ENCODE data around the gene AGAP1. TPM values are rescaled to one million over a fixed set of nuclear protein-coding genes. Genes with fewer than 3 reads are reported as not detected.

Gene AGAP1
- polyA plus RNA-seq, 4 donors = 9.8 to 19.2 (median 15.5) TPM

DNA sequence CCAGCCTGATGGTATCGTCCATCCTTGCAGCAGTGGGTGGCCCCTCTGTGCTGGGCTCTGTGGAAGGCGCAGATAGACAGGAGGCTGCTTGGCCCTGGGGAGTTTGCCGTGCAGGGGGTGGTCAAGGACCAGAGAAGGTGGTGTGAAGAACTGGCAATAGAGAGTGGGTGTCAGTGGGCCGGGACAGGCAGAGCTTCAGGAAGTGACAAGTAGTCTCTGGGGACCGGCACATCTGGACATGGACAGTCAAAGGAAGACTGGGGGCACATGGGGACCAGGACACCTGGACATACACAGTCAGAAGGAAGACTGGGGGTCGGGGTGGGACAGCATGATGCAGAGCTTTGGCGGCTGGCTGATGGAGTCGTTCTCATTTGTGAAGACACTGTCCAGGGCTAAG lies 335.9 kb downstream of the AGAP1 start:
- Histone ChIP-seq H3K4me1 (ENCODE audit: control insufficient read depth in 3 of 3, insufficient read depth in 2 of 3, low read depth in 1 of 3, low read length in 2 of 3) (no peaks in the 10 kb centered on the region), H3K9me3 (ENCODE audit: control insufficient read depth in 2 of 2, insufficient read depth in 1 of 2, low read depth in 1 of 2, low read length in 1 of 2) (no peaks in the 10 kb centered on the region), H3K36me3 (ENCODE audit: control insufficient read depth in 3 of 3, insufficient read depth in 2 of 3, low read depth in 1 of 3, low read length in 3 of 3) (peaks cover 0 to 31% (median 3%) of the 10 kb centered on the region in 3 donors), H3K27ac (ENCODE audit: low read depth in 1 of 3, low read length in 2 of 3) (no peak overlapping the region), H3K27me3 (ENCODE audit: control insufficient read depth in 3 of 3, insufficient read depth in 3 of 3, low read length in 3 of 3) (no peaks in the 10 kb centered on the region), H3K4me3 (ENCODE audit: low read depth in 1 of 3, low read length in 3 of 3) (no peak overlapping the region)
- FAIRE-seq = no peak
- WGBS, 3 donors = 91 to 96% (median 93%) methylated on average over 8 of the region's 8 CpGs
- no peak for DNase-seq

DNA sequence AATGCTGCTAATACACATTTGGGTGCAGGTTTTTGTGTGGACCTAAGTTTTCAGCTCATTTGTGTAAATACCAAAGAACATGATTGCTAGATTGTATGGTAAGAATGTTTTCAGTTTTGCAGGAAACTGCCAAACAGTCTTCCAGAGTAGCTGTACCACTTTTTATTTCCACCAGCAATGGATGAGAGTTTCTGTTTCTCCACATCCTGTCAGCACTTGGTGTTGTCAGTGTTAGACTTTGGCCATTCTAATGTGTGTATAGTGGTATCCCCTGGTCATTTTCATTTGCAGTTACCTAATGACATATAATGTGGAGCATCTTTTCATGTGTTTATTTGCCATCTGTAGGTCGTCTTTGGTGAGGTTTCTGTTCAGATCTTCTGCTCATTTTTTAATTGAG lies 337.9 kb downstream of the AGAP1 start:
- Histone ChIP-seq H3K27me3 (ENCODE audit: control insufficient read depth in 3 of 3, insufficient read depth in 3 of 3, low read length in 3 of 3) (no peaks in the 10 kb centered on the region), H3K36me3 (ENCODE audit: control insufficient read depth in 3 of 3, insufficient read depth in 2 of 3, low read depth in 1 of 3, low read length in 3 of 3) (peaks cover 0 to 29% (median 0%) of the 10 kb centered on the region in 3 donors), H3K4me3 (ENCODE audit: low read depth in 1 of 3, low read length in 3 of 3) (no peak overlapping the region), H3K4me1 (ENCODE audit: control insufficient read depth in 3 of 3, insufficient read depth in 2 of 3, low read depth in 1 of 3, low read length in 2 of 3) (no peaks in the 10 kb centered on the region), H3K9me3 (ENCODE audit: control insufficient read depth in 2 of 2, insufficient read depth in 1 of 2, low read depth in 1 of 2, low read length in 1 of 2) (no peaks in the 10 kb centered on the region), H3K27ac (ENCODE audit: low read depth in 1 of 3, low read length in 2 of 3) (no peak overlapping the region)
- FAIRE-seq (no peak), DNase-seq (no peak)
- WGBS, 3 donors = 73 to 86% (median 79%) methylated on average over 1 of the region's 1 CpG

- Histone ChIP-seq H3K27ac (ENCODE audit: low read depth in 1 of 3, low read length in 2 of 3) (no peak overlapping the region), H3K36me3 (ENCODE audit: control insufficient read depth in 3 of 3, insufficient read depth in 2 of 3, low read depth in 1 of 3, low read length in 3 of 3) (peaks cover 0 to 28% (median 0%) of the 10 kb centered on the region in 3 donors), H3K4me1 (ENCODE audit: control insufficient read depth in 3 of 3, insufficient read depth in 2 of 3, low read depth in 1 of 3, low read length in 2 of 3) (no peaks in the 10 kb centered on the region), H3K27me3 (ENCODE audit: control insufficient read depth in 3 of 3, insufficient read depth in 3 of 3, low read length in 3 of 3) (no peaks in the 10 kb centered on the region), H3K4me3 (ENCODE audit: low read depth in 1 of 3, low read length in 3 of 3) (no peak overlapping the region), H3K9me3 (ENCODE audit: control insufficient read depth in 2 of 2, insufficient read depth in 1 of 2, low read depth in 1 of 2, low read length in 1 of 2) (no peaks in the 10 kb centered on the region)
- FAIRE-seq (no peak), DNase-seq (no peak)
- WGBS, 3 donors = 94 to 97% (median 95%) methylated on average over 14 of the region's 14 CpGs
Measured at GRCh38 chr2:235832941-235833340, 339.1 kb downstream of the AGAP1 start.

- Histone ChIP-seq H3K36me3 (ENCODE audit: control insufficient read depth in 3 of 3, insufficient read depth in 2 of 3, low read depth in 1 of 3, low read length in 3 of 3) (peaks cover 0 to 24% (median 0%) of the 10 kb centered on the region in 3 donors), H3K4me1 (ENCODE audit: control insufficient read depth in 3 of 3, insufficient read depth in 2 of 3, low read depth in 1 of 3, low read length in 2 of 3) (no peaks in the 10 kb centered on the region), H3K9me3 (ENCODE audit: control insufficient read depth in 2 of 2, insufficient read depth in 1 of 2, low read depth in 1 of 2, low read length in 1 of 2) (no peaks in the 10 kb centered on the region), H3K4me3 (ENCODE audit: low read depth in 1 of 3, low read length in 3 of 3) (no peak overlapping the region), H3K27ac (ENCODE audit: low read depth in 1 of 3, low read length in 2 of 3) (no peak overlapping the region), H3K27me3 (ENCODE audit: control insufficient read depth in 3 of 3, insufficient read depth in 3 of 3, low read length in 3 of 3) (no peaks in the 10 kb centered on the region)
- DNase-seq = no peak
- 87 to 93% (median 89%) methylated on average over 11 of the region's 11 CpGs for WGBS, 3 donors
- FAIRE-seq = no peak
Measured at GRCh38 chr2:235833971-235834620, 340.3 kb downstream of the AGAP1 start.

DNA sequence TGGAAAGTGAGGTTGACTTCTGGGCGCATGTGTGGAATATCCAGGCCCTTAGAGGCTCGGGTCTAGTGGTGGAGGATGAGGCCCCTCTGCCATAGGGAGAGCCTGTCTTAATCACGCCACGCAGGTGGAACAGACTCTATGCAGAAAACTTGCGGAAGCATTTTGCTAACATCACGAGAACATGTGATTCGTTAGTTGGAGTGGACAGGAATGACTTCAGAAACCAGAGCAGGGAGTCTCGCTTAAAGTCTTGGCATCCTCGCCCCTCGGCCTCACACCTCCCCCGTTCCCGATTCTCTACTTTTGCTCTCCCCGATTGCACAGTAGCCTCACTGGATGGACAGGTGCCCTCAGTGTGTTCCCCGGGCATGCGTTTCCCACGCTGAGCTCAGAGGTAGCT lies 340.9 kb downstream of the AGAP1 start:
- DNase-seq (no peak), FAIRE-seq (no peak)
- Histone ChIP-seq H3K4me1 (ENCODE audit: control insufficient read depth in 3 of 3, insufficient read depth in 2 of 3, low read depth in 1 of 3, low read length in 2 of 3) (no peaks in the 10 kb centered on the region), H3K9me3 (ENCODE audit: control insufficient read depth in 2 of 2, insufficient read depth in 1 of 2, low read depth in 1 of 2, low read length in 1 of 2) (no peaks in the 10 kb centered on the region), H3K27ac (ENCODE audit: low read depth in 1 of 3, low read length in 2 of 3) (no peak overlapping the region), H3K27me3 (ENCODE audit: control insufficient read depth in 3 of 3, insufficient read depth in 3 of 3, low read length in 3 of 3) (no peaks in the 10 kb centered on the region), H3K4me3 (ENCODE audit: low read depth in 1 of 3, low read length in 3 of 3) (no peak overlapping the region), H3K36me3 (ENCODE audit: control insufficient read depth in 3 of 3, insufficient read depth in 2 of 3, low read depth in 1 of 3, low read length in 3 of 3) (peaks cover 0 to 25% (median 0%) of the 10 kb centered on the region in 3 donors)
- 95 to 98% (median 95%) methylated on average over 16 of the region's 16 CpGs for WGBS, 3 donors

DNA sequence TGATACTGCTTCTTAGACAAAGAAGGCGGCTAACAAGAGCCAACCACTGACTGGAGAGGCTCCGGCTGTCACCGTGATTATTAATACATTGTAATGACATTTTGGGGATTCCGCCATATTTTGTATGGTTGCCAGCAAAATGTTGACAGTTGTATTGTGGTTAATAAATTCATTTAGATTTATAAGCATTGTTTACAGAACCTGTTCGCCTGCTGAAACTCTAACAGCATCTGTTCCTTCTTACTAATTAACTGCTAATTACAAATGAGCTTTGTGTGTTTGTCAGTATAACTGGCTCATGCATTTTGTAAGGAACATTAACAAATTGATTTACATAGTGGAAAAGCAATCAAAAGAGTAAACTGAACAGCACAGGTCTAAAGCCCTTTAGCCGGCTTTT lies 342.0 kb downstream of the AGAP1 start:
- no peak overlapping the region for H3K4me3 ChIP-seq (ENCODE audit: low read depth in 1 of 3, low read length in 3 of 3)
- H3K9me3 ChIP-seq (ENCODE audit: control insufficient read depth in 2 of 2, insufficient read depth in 1 of 2, low read depth in 1 of 2, low read length in 1 of 2) = no peaks in the 10 kb centered on the region
- H3K27me3 ChIP-seq (ENCODE audit: control insufficient read depth in 3 of 3, insufficient read depth in 3 of 3, low read length in 3 of 3) = no peaks in the 10 kb centered on the region
- H3K4me1 ChIP-seq (ENCODE audit: control insufficient read depth in 3 of 3, insufficient read depth in 2 of 3, low read depth in 1 of 3, low read length in 2 of 3) = no peaks in the 10 kb centered on the region
- H3K36me3 ChIP-seq (ENCODE audit: control insufficient read depth in 3 of 3, insufficient read depth in 2 of 3, low read depth in 1 of 3, low read length in 3 of 3) = peaks cover 0 to 24% (median 0%) of the 10 kb centered on the region in 3 donors
- no peak overlapping the region for H3K27ac ChIP-seq (ENCODE audit: low read depth in 1 of 3, low read length in 2 of 3)
- 87 to 92% (median 90%) methylated on average over 6 of the region's 6 CpGs for WGBS, 3 donors
- no peak for DNase-seq
- no peak for FAIRE-seq

GRCh38 chr2:235836491-235836911 lies 342.7 kb downstream of the AGAP1 start:
- H3K4me1 ChIP-seq (ENCODE audit: control insufficient read depth in 3 of 3, insufficient read depth in 2 of 3, low read depth in 1 of 3, low read length in 2 of 3) = no peaks in the 10 kb centered on the region
- H3K36me3 ChIP-seq (ENCODE audit: control insufficient read depth in 3 of 3, insufficient read depth in 2 of 3, low read depth in 1 of 3, low read length in 3 of 3) = peaks cover 0 to 21% (median 0%) of the 10 kb centered on the region in 3 donors
- no peaks in the 10 kb centered on the region for H3K9me3 ChIP-seq (ENCODE audit: control insufficient read depth in 2 of 2, insufficient read depth in 1 of 2, low read depth in 1 of 2, low read length in 1 of 2)
- peak in 1 of 2 donors; percentile 3 for DNase-seq
- H3K27ac ChIP-seq (ENCODE audit: low read depth in 1 of 3, low read length in 2 of 3) = no peak overlapping the region
- H3K4me3 ChIP-seq (ENCODE audit: low read depth in 1 of 3, low read length in 3 of 3) = no peak overlapping the region
- FAIRE-seq = no peak
- H3K27me3 ChIP-seq (ENCODE audit: control insufficient read depth in 3 of 3, insufficient read depth in 3 of 3, low read length in 3 of 3) = no peaks in the 10 kb centered on the region
- WGBS, 3 donors = 71 to 82% (median 79%) methylated on average over 7 of the region's 7 CpGs

DNA sequence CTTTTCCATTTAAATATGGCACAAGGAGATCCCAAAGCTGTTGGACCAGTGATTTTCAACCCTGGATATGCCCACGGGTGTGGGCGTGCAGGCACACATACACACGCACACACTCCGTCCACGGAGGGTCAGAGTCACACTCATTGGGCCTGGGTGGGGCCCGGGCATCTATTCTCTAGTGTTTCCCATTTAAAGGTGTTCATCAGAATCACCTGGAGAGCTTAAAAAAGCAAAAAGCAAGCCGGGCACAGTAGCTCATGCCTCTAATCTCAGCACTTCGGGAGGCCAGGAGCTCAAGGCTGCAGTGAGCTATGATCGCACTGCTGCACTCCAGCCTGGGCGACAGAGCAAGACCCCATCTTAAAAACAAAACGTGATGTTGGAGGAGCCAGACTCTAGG lies 345.4 kb downstream of the AGAP1 start:
- FAIRE-seq (no peak), DNase-seq (no peak)
- Histone ChIP-seq H3K4me1 (ENCODE audit: control insufficient read depth in 3 of 3, insufficient read depth in 2 of 3, low read depth in 1 of 3, low read length in 2 of 3) (no peaks in the 10 kb centered on the region), H3K4me3 (ENCODE audit: low read depth in 1 of 3, low read length in 3 of 3) (no peak overlapping the region), H3K9me3 (ENCODE audit: control insufficient read depth in 2 of 2, insufficient read depth in 1 of 2, low read depth in 1 of 2, low read length in 1 of 2) (no peaks in the 10 kb centered on the region), H3K27ac (ENCODE audit: low read depth in 1 of 3, low read length in 2 of 3) (no peak overlapping the region), H3K27me3 (ENCODE audit: control insufficient read depth in 3 of 3, insufficient read depth in 3 of 3, low read length in 3 of 3) (no peaks in the 10 kb centered on the region), H3K36me3 (ENCODE audit: control insufficient read depth in 3 of 3, insufficient read depth in 2 of 3, low read depth in 1 of 3, low read length in 3 of 3) (peaks cover 0 to 21% (median 0%) of the 10 kb centered on the region in 3 donors)
- 89 to 91% (median 89%) methylated on average over 11 of the region's 11 CpGs for WGBS, 3 donors

DNA sequence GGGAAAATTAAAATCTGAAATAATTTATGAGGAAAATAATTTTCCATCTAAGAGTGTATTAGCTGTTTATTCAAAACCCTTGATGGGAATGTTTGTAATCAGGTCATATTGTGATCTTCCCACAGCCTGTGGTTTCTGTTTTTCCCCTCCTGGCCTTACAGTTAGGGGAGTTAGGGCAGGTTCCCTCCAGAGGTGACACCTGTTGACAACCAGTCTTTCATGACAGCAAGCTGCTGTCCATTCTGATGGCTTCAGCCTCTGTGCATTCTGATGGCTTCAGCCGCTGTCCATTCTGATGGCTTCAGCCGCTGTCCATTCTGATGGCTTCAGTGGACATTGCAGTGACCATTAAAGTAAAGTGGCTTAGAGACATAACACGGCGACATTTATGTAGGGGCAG lies 346.1 kb downstream of the AGAP1 start:
- Histone ChIP-seq H3K27ac (ENCODE audit: low read depth in 1 of 3, low read length in 2 of 3) (no peak overlapping the region), H3K9me3 (ENCODE audit: control insufficient read depth in 2 of 2, insufficient read depth in 1 of 2, low read depth in 1 of 2, low read length in 1 of 2) (no peaks in the 10 kb centered on the region), H3K4me1 (ENCODE audit: control insufficient read depth in 3 of 3, insufficient read depth in 2 of 3, low read depth in 1 of 3, low read length in 2 of 3) (no peaks in the 10 kb centered on the region), H3K36me3 (ENCODE audit: control insufficient read depth in 3 of 3, insufficient read depth in 2 of 3, low read depth in 1 of 3, low read length in 3 of 3) (peaks cover 0 to 23% (median 0%) of the 10 kb centered on the region in 3 donors), H3K27me3 (ENCODE audit: control insufficient read depth in 3 of 3, insufficient read depth in 3 of 3, low read length in 3 of 3) (no peaks in the 10 kb centered on the region), H3K4me3 (ENCODE audit: low read depth in 1 of 3, low read length in 3 of 3) (no peak overlapping the region)
- 93 to 98% (median 94%) methylated on average over 4 of the region's 4 CpGs for WGBS, 3 donors
- DNase-seq (no peak), FAIRE-seq (no peak)
